ENCODE data around the gene MAMLD1.

Gene MAMLD1

GRCh38 chrX:150409486-150409885 is 46.4 kb downstream of the MAMLD1 start:
- DNase-seq, result no peak

DNA sequence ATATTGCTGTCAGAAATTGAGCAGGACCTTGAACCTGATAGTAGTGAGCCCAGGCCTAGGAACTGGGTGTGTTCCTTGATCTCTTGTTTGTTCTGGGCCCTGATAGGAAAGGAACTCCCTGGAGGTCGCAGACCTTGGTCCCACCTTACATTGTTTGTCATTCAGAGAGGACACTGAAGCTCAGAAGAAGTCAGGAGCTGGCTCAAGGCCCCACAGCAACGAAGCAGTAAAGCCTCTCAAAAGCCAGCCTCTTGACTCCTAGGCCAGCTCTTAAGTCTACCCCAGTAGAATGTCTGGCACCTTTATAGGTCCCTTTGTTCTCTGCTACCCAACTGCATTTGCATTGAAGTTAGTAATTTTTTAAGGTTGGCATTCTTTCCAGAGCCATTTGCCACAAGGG is 46.8 kb downstream of the MAMLD1 start:
- DNase-seq, result no peak

- DNase-seq, result no peak
Observed at GRCh38 chrX:150410513-150410912, 47.4 kb downstream of the MAMLD1 start.

- DNase-seq, result no peak
Observed at GRCh38 chrX:150411656-150412055, 48.5 kb downstream of the MAMLD1 start.

- DNase-seq, result no peak
Observed at GRCh38 chrX:150414228-150414627, 51.1 kb downstream of the MAMLD1 start.

DNA sequence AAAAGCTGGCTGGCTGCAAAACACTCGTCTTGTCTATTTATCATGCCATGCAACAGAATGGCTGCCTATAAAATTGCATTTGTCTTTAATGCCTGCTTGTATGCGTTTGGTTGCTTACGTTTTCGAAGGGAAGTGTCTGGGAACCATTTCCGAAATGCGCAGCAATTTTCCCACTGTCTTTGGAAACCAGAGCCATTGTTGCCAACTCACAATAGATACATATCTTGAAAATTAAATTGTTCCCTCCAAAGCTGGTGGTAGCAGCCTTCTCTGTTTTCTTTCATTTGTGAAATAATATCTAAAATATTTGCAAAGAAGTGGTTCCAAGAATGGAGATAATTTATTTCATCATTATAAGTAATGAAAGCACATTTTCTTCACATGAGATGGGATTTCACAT is 53.4 kb downstream of the MAMLD1 start:
- DNase-seq, result no peak

- no peak for DNase-seq
Observed at GRCh38 chrX:150421816-150422215, 58.7 kb downstream of the MAMLD1 start.

DNA sequence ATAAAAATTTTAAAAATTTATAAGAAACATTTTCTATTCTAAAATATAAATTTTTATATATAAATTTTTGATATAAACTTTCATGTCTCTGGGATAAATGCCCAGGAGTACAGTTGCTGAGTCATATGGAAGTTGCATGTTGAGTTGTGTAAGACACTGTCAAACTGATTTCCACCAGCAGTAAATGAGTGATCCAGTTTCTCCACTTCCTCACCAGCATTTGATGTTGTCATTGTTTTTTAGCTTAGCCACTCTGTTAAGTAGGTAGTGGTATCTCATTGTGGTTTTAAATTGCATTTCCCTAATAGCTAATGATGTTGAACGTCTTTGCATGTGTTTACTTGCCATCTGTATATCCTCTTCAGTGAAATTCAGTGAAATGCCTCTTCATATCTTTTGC is 66.5 kb downstream of the MAMLD1 start:
- no peak for DNase-seq

- DNase-seq, result no peak
Observed at GRCh38 chrX:150436195-150436594, 73.1 kb downstream of the MAMLD1 start.

DNA sequence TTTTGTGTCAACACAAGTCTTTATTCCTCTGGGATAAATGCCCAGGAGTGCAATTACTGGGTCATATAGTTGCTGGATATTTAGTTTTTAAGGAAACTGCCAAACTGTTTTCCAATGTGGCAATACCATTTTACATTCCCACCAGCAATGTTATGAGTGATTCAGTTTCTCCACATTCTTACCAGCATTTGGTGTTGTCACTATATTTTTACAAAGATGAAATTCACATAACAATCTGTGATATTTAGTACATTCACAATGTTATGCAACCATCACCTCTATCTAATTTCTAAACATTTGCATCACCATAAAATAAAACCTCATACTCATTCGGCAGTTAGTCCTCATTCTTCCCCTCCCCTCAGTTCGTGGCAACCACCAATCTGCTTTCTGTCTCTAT is 75.0 kb downstream of the MAMLD1 start:
- no peak for DNase-seq

DNA sequence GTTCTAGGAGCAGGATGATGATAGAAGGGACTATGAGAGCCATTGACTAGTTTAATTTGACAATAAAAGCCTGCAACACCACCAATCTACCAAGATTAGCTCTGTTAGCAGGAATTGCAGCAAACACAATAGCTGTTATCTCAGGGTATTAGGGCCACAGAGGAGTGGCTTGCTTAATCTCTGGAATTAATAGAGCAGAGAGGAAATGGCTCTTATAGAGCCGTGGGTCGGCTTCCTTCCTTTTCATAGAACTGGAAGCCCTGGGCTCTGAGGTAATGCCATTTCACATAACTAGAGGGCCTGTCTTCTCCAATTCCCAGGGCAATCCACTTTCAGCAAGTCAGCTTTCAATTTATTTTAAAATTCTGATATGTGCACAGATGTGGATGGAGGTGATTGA is 83.0 kb downstream of the MAMLD1 start:
- DNase-seq, result no peak

DNA sequence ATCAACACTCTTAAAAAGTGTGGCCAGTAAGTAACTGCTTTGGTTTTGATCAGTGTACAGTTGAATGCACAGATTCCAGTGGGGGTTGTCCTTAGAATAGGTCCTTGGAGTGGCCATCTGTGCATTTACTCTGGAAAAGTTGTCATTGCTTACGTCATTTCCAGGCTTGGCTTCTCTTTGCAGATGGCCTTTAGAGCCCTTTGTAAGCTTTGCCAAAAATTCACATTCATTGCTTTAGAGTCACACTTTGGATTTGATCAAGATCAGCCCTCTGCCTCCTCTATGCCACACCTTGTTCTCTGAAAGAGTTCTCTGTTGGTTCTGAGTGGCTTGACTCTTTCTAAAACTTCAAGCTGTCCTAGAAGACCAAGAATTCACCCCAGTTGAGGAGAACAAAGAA is 83.9 kb downstream of the MAMLD1 start:
- DNase-seq, result no peak

DNA sequence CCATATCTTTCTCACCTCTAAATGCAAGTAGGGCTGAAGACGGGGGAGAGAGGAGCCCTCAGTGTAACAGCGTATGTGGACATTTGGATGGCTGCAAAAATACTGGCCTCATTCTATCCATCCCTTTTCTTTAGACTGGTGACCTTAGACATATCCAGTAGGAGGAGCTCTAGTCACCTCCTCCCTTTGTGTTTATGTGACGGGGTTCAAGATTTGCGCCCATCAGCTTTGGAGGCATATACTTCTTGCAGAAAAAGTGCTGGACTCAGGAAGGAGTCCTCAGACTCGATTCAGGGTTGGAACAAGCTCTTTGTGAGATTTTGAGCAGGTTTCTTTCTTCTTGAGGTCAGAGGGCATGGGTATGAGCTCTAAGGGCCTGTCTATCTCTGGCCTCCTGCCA is 86.2 kb downstream of the MAMLD1 start:
- no peak for DNase-seq

DNA sequence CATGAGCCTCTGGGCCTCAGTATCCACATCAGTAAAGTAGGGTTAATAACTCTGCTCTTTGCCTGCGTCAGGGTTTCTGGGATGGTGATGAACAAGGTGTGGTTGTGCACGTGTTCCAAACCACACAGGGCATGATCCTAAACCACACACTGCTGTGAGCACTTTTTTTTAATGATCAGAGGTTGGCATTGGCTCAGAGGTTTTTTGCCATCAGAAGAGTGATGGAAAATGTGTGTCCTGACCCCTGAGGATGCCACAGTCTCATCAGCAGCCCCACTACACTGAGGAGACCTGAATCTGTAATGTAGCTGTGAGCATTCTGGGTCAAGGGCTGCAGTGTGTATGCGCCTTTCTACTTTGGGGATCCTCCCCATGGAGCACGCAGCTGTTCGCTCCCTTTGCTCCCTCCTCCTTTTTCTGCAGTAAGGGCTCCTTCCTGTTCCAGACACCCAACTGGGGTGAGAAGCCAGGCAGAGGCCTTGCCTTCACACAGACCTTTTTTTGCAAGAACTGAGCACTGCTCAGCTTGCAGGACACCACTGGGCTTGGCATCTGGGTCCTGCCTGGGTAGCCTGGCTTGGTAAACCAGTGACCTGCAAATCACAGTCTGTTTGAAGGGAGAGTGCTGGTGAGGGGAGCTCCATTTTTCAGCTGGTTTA is 87.5 kb downstream of the MAMLD1 start:
- no peak for DNase-seq

DNA sequence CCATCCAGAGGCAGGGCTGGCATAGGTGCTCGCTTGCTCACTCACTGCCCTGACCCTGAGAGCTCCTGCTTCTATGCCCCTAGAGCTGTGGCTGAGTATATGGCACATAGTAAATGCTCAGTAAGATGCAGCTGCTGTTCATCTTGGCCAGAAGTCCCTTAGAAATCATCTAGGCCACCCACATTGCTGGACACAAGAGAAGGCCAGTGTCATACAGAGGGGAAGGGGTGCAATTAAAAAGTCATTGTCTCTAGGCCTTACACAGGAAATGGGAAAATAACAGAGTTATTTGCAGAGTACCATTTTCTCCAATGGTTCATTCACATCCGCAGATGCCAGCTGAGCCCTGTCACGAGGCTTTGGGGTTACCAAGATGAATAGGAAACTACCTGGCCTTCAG is 88.8 kb downstream of the MAMLD1 start:
- DNase-seq, result no peak

DNA sequence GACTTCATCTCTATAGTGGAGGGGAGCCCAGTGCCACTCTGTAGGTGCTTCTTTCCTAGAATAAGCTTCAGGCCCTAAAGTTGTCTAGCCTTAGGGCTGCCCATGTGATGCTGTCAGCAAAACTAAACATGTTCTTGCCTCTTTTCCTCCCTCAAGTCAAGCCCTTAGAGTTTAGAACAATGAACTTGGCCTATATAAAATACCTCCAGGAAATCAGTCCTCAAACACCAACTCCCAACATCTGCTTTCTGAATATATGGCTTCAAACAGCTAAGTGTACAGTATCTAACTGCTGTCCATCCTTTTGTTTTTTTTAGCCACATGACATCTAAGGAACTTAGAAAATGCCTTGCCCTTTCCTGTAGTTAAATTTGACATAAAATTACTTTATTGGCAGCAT is 91.0 kb downstream of the MAMLD1 start:
- no peak for DNase-seq

DNA sequence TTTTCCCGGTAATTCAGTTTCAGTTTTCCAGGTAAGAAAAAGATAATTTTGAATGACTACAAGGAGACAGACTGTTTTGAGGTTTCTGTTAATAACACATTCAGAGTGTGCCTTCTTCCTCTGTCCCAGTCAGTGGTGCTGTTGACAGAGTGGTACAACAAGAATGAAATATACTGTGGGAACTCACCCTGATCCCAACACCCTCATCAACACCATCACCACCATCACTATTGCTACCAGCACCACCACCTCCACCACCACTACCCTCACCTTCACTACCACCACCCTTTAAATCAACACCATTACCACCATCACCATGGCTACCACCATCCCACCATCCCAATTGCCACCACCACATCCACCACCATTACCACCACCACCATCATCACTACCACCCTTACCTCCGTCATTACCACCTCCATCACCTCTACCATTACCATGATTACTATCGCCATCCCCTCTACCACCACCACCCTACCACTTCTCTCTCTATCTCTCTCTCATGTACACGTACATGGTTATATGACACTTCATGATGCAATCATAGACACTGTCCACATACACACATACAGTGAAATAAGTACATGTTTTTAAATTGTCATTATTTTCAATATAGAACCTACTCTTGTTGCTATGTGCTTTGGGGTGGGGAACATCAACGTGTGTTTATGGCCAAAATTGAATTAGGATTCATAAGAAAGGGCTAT is 91.5 kb downstream of the MAMLD1 start:
- no peak for DNase-seq

DNA sequence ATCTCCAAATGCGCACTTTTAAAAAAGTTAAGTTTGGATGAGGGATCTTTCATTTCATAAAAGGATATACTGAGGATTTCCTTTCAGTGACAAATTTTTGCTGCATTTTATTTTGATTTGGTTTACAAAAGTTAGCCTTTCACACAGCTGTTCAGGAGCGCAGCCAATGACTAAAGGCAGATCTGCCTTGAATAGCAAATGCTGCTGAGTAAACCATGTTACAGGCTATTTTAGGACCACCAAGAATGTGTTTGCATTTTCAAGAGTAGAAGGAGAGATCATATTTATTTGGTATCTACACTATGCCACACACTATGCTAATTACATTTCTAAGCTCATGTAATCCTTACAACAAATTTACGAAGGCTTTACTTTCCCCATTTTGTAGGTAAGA is 92.1 kb downstream of the MAMLD1 start:
- DNase-seq, result no peak

DNA sequence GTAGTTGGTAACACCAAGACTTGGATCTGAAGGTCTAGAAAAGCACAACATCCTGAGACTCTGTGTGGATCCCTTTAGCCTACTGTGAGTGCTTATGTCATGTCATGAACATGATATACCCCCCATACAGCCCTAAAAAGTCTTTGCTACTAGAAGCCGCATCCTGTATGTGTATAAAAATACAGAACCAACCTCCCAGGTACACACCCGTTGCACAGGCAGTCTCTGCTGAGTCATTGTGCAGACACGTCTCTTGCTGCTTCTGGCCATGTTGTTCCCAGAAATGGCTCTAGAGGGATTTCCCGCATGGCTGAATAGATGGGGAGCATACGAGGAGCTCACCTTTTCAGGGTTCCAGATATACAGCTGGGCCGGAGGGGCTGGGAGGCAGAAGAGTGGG is 93.3 kb downstream of the MAMLD1 start:
- no peak for DNase-seq

GRCh38 chrX:150456941-150457340 is 93.8 kb downstream of the MAMLD1 start:
- DNase-seq, result no peak

GRCh38 chrX:150459196-150459595 is 96.1 kb downstream of the MAMLD1 start:
- no peak for DNase-seq

- DNase-seq, result no peak
Observed at GRCh38 chrX:150460063-150460462, 96.9 kb downstream of the MAMLD1 start.

DNA sequence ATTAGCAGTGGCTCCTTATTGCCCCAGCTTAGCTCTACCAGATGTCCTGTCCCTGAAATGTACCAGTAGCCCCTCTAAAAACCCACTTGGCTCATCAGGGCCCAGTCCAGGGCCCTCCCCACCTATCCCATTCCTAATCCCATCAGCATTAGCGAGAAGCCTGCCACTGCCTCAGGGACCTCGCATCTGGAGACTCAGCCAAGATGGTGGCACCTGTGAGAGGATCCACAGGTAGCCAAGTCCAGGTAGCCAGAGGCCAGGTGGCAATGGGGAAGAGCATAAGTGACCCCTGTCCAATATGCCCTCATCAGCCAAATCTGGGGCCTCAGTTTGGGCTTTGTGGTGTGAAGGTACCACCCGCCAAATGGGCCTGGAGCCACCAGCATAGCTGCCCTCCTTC is 97.7 kb downstream of the MAMLD1 start:
- no peak for DNase-seq

DNA sequence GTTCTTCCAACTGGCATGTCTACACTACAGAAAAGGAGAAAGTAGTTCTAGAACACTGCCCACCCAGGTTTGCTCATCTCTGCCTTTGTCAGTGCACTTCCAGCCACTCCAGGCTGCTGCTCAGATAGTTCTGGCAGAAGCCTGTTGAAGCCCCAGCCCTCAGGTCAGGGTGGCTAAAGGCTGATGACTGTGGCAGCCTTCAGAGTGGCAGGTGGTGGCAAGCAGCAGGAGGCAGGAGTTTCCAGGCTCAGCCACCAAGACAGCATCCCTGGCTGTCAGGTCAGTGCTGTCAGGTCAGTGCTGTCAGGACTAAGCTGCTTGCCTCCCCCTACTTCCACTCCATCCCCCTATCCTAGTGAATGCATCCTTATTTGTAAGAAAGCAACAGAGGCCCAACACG is 100.4 kb downstream of the MAMLD1 start:
- no peak for DNase-seq

DNA sequence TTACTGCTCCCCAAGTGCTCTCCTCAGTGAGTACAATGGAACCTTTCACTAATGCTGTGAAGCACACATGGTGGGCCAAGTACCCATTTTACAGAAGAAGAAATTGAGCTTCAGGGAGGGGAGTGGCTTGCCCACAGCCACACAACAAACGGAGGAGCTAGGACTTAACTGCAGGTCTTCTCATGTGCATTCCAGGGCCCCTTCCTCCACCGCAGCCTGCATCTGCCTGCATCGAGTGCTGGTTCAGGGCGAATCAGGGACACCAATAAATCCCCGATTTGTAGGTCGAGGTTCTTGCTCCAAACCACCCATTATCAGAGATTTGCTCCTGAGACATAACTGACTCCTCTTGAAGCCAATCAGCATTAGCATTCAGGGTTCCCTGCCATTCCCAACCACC is 100.9 kb downstream of the MAMLD1 start:
- no peak for DNase-seq
